ENCODE data around the gene TMEM176B. TPM values are rescaled to one million over a fixed set of nuclear protein-coding genes. Genes with fewer than 3 reads are reported as not detected.

Gene TMEM176B
- total and polyA plus RNA-seq, 2 experiments from 2014 or later = not detected

GRCh38 chr7:150842018-150842417 lies 41.9 kb upstream of the TMEM176B start:
- WGBS, 2 experiments (ENCODE audit: low coverage in 1 of 2, low lambda C conversion rate in 2 of 2, missing lambda C conversion rate in 2 of 2) = 37 to 43% methylated on average over 3 of the region's 3 CpGs
- no peaks in the 10 kb centered on the region for H3K4me1 ChIP-seq (ENCODE audit: insufficient read depth)

GRCh38 chr7:150838965-150839650 lies 38.9 kb upstream of the TMEM176B start:
- no peak for TF ChIP-seq EZH2 (IDR thresholded peaks at IDR 0.05; ENCODE audit: insufficient read depth, poor library complexity, severe bottlenecking)
- no peak for TF ChIP-seq EZH2phosphoT487 (IDR thresholded peaks at IDR 0.05; ENCODE audit: insufficient read depth, low read depth)
- H3K9me3 ChIP-seq (ENCODE audit: low read depth) = no peaks in the 10 kb centered on the region
- no peak overlapping the region for H3K4me2 ChIP-seq (ENCODE audit: unreplicated experiment)
- H3K9ac ChIP-seq = no peak overlapping the region
- no peak overlapping the region for H2AFZ ChIP-seq
- H3K4me1 ChIP-seq (ENCODE audit: insufficient read depth) = no peaks in the 10 kb centered on the region
- 35 to 43% methylated on average over 7 of the region's 7 CpGs for WGBS, 2 experiments (ENCODE audit: low coverage in 1 of 2, low lambda C conversion rate in 2 of 2, missing lambda C conversion rate in 2 of 2)
- H3K27me3 ChIP-seq (replicated peaks; ENCODE audit: insufficient read depth) = no peaks in the 10 kb centered on the region
- no peak overlapping the region for H3K4me3 ChIP-seq
- no peak for DNase-seq
- no peaks in the 10 kb centered on the region for H3K36me3 ChIP-seq (ENCODE audit: low read depth)
- H4K20me1 ChIP-seq (ENCODE audit: insufficient read depth) = no peaks in the 10 kb centered on the region
- in situ Hi-C loops (cut with MboI) = no loop called here
- H3K27ac ChIP-seq = no peak overlapping the region
- no peaks in the 10 kb centered on the region for H3K9me2 ChIP-seq (ENCODE audit: insufficient read depth)
- H3F3A ChIP-seq (ENCODE audit: insufficient read depth) = no peaks in the 10 kb centered on the region
- H3K79me2 ChIP-seq (ENCODE audit: insufficient read depth) = no peaks in the 10 kb centered on the region

More at GRCh38 chr7:150842018-150842417, 41.9 kb upstream of the TMEM176B start:
- Histone ChIP-seq H3K4me2 (ENCODE audit: unreplicated experiment) (no peak overlapping the region), H3K9ac (no peak overlapping the region), H3K27ac (no peak overlapping the region), H3F3A (ENCODE audit: insufficient read depth) (no peaks in the 10 kb centered on the region), H2AFZ (no peak overlapping the region), H3K79me2 (ENCODE audit: insufficient read depth) (no peaks in the 10 kb centered on the region), H4K20me1 (ENCODE audit: insufficient read depth) (no peaks in the 10 kb centered on the region), H3K9me2 (ENCODE audit: insufficient read depth) (no peaks in the 10 kb centered on the region), H3K36me3 (ENCODE audit: low read depth) (no peaks in the 10 kb centered on the region), H3K27me3 (replicated peaks; ENCODE audit: insufficient read depth) (0 out of 2 replicates have a peak, but pooled peaks cover 2% of the 10 kb centered on the region), H3K9me3 (ENCODE audit: low read depth) (no peaks in the 10 kb centered on the region), H3K4me3 (no peak overlapping the region)
- TF ChIP-seq EZH2 (IDR thresholded peaks at IDR 0.05; ENCODE audit: insufficient read depth, poor library complexity, severe bottlenecking) = no peak
- TF ChIP-seq EZH2phosphoT487 (IDR thresholded peaks at IDR 0.05; ENCODE audit: insufficient read depth, low read depth) = no peak
- in situ Hi-C loops (cut with MboI) = no loop called here
- no peak for DNase-seq

GRCh38 chr7:150835702-150836280 lies 35.6 kb upstream of the TMEM176B start:
- no peaks in the 10 kb centered on the region for H3K9me3 ChIP-seq (ENCODE audit: low read depth)
- H2AFZ ChIP-seq = no peak overlapping the region
- H3K4me1 ChIP-seq (ENCODE audit: insufficient read depth) = no peaks in the 10 kb centered on the region
- TF ChIP-seq EZH2 (IDR thresholded peaks at IDR 0.05; ENCODE audit: insufficient read depth, poor library complexity, severe bottlenecking) (no peak), EZH2phosphoT487 (IDR thresholded peaks at IDR 0.05; ENCODE audit: insufficient read depth, low read depth) (no peak)
- no peak overlapping the region for H3K4me2 ChIP-seq (ENCODE audit: unreplicated experiment)
- in situ Hi-C loops (cut with MboI) = no loop called here
- H3K4me3 ChIP-seq = no peak overlapping the region
- no peaks in the 10 kb centered on the region for H3K36me3 ChIP-seq (ENCODE audit: low read depth)
- H3K27me3 ChIP-seq (replicated peaks; ENCODE audit: insufficient read depth) = no peaks in the 10 kb centered on the region
- no peaks in the 10 kb centered on the region for H3F3A ChIP-seq (ENCODE audit: insufficient read depth)
- 11 to 15% methylated on average over 6 of the region's 6 CpGs for WGBS, 2 experiments (ENCODE audit: low coverage in 1 of 2, low lambda C conversion rate in 2 of 2, missing lambda C conversion rate in 2 of 2)
- no peak for DNase-seq
- H3K79me2 ChIP-seq (ENCODE audit: insufficient read depth) = no peaks in the 10 kb centered on the region
- H4K20me1 ChIP-seq (ENCODE audit: insufficient read depth) = no peaks in the 10 kb centered on the region
- no peak overlapping the region for H3K9ac ChIP-seq
- no peak overlapping the region for H3K27ac ChIP-seq
- H3K9me2 ChIP-seq (ENCODE audit: insufficient read depth) = no peaks in the 10 kb centered on the region

- WGBS, 2 experiments (ENCODE audit: low coverage in 1 of 2, low lambda C conversion rate in 2 of 2, missing lambda C conversion rate in 2 of 2) = 58 to 65% methylated on average over 1 of the region's 1 CpG
- DNase-seq = no peak
Observed at GRCh38 chr7:150835019-150835418, 34.9 kb upstream of the TMEM176B start.

More at GRCh38 chr7:150835019-150835418, 34.9 kb upstream of the TMEM176B start:
- H3K79me2 ChIP-seq (ENCODE audit: insufficient read depth) = no peaks in the 10 kb centered on the region
- no peaks in the 10 kb centered on the region for H3K9me3 ChIP-seq (ENCODE audit: low read depth)
- H3K36me3 ChIP-seq (ENCODE audit: low read depth) = no peaks in the 10 kb centered on the region
- H3K27ac ChIP-seq = no peak overlapping the region
- H3K9ac ChIP-seq = no peak overlapping the region
- H3F3A ChIP-seq (ENCODE audit: insufficient read depth) = no peaks in the 10 kb centered on the region
- H3K4me2 ChIP-seq (ENCODE audit: unreplicated experiment) = no peak overlapping the region
- H2AFZ ChIP-seq = no peak overlapping the region
- no peaks in the 10 kb centered on the region for H3K9me2 ChIP-seq (ENCODE audit: insufficient read depth)
- no peak overlapping the region for H3K4me3 ChIP-seq
- H3K27me3 ChIP-seq (replicated peaks; ENCODE audit: insufficient read depth) = no peaks in the 10 kb centered on the region
- no peaks in the 10 kb centered on the region for H3K4me1 ChIP-seq (ENCODE audit: insufficient read depth)
- in situ Hi-C loops (cut with MboI) = no loop called here
- TF ChIP-seq EZH2phosphoT487 (IDR thresholded peaks at IDR 0.05; ENCODE audit: insufficient read depth, low read depth) (no peak), EZH2 (IDR thresholded peaks at IDR 0.05; ENCODE audit: insufficient read depth, poor library complexity, severe bottlenecking) (no peak)
- no peaks in the 10 kb centered on the region for H4K20me1 ChIP-seq (ENCODE audit: insufficient read depth)
